HG03442 (cell line): ENCODE measurements around the gene CYP19A1.
A peak's percentile ranks its signal among the peaks of the same experiment; 100 is the strongest.

Source experiments
- ATAC-seq: cut with Tn5 transposase; IDR thresholded peaks from one replicate; pipeline ENCODE4 v1.9.1; 2021; ENCODE audit warnings: mild to moderate bottlenecking, moderate library complexity; ENCODE audit not compliant: unreplicated experiment

CYP19A1 gene

DNA sequence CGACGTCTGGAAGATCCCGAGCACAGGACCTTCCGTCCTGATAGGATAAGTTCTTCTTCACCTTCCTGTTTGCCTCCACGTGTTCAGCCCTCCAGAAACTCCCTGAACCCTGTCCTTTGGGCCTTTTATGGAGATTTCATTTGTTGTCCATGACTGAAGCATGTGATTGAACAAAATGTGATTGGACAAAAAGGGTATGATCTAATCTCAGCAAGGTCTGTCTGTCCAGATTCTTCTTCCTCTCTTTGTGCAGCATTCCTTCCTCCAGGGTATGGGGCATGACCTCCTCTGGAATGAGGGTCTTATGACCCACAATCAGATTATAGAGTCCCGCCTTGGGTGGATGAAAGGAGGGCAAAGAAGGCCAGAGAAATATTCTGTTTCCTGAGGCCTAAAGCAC lies at the start of gene CYP19A1:
CYP19A1 (minus strand) TSS at position 101 of the 400 bp plus-strand sequence. CDS start 95,684 bp downstream, outside the sequence.
- no peak for ATAC-seq

DNA sequence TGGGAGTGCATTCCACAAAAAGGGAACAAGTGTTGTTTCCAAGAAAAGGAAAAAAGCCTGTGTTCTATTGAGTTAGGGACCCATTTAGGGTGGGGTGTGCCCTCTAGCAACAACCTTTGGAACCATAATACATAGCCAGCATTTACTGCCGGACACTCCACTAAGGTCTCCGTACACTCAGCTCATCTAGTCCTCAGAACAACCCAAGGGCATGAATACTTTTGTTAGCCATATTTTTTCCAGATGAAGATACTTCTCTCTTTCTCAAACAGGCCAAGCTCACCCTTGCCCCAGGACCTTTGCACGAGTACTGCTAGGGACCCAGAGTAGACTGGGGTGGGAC lies 49.3 kb upstream of the CYP19A1 start:
- no peak for ATAC-seq

DNA sequence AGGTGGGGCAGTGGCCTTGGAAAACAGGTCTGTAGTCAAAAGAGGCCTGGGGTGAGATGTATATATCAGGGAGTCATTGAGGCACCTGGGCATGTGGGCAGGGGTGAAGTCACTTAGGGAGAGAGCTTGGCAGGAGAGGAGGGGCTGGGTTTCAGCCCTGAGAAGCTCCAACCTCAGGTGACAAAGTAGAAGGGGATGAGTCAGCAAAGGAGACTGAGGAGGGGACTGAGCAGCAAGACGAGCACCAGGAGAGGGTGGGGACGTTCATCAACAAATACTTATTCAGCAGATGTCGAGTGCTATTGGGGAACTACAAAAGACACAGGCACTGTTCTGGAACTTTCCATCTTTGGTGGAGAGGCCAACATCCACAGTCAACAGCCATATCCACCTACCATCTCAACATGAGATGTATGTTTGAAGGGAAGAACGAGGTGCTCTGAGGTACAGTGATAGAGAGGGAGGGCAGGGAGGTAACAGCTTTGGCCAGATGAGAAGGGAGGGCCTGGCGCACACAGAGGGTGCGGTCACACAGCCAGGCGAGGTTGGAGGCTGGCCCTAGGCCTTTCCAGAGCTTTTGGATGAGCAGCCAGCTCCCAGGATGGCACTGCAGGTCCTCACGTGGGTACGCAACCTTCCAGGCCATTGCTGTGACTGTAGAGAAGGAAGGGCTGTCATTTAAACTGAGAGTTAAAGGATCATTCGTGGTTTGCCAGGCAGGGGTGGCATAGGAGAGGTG lies 48.7 kb upstream of the CYP19A1 start:
- ATAC-seq: no peak

DNA sequence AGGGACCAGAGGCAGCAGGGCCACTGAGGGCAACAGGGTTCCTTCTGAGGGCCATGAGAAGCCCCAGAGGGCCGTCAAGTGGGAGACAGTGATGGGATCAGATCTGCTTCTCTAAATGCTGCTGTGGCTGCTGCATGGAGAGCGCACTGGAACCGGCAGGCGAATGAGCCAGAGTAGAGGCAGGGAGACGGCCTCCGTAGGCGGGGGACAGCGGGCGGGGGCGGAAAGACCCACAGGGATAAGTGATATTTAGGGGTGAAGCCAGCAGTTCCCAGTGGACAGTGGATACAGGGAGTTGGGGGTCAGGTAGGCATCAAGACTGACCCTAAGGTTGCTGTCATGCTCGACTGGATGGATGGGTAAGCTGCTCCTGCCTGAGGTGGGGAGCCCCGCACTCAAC lies 48.1 kb upstream of the CYP19A1 start:
- no peak for ATAC-seq

DNA sequence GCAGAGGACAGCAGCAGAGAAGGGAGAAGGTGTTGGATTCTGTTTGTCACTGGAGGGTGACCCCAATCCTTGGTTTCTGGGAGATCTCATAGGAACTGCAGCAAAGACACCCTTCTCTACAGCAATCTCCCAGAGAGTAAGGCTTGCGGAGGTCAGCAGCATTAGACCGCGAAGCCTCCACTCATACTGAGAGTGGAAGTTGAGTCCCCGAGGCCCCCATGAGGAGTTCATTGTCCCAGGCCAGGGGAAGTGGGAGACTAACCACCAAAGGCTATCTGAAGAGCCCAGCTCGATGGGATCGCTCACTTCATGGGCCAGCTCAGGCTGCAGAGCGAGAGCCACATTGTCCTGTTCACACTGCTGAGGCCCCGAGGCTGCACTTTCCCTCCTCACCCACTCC lies 47.6 kb upstream of the CYP19A1 start:
- no peak for ATAC-seq

DNA sequence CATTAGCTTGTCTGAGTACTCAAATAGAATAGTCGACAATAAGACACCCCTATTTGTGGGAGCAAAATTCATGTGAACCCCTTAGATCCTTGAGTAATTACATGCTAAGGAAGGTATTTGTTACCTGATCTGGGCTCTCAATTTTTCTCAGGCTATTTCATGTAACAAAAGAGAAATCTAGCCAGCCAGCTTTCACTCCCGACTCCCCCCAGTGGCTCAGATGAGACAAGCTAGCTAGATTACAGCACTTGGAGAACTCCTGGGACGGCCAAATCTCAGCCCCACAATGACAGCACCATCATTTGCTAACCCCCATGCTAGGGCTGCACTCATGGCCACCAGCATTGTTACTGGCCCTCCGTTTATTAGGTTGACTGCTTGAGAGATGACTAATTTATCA lies 44.4 kb upstream of the CYP19A1 start:
- ATAC-seq: no peak

DNA sequence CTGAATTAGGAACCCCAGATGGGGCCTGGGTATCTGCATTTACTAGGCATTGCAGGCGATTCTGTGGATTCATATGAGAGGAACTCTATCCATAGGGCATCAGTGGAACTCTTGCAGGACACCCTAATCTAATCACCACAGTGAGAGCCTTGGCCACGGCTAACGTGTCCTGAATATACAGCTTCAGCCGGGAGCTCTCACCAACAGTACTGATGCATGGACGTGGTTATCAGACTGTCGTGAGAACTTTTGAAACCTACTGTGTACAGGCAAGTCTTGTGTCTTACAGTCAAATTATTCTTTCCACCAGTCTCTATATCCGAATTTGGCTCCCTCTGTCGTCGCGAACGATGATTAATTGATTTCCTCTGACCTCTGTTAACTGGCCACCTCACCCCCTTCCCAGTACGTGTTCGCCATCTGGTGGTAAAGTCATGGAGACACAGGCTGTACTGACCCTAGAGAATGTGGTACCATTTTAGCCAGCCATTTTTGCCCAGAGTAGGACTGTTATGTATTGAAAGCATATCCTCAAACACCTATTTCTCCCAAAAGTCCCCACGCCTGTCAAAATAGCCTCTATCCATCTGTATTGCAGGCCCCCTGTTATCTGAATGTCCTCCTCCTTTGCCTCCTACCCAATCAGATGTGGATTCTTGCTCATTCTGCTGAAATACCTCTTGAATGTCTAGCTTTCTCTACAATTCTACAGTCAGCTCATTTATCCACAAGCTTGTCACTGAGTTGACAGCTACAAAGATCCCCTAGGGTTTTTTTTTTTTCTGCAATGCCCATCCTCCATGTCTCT lies 42.8 kb upstream of the CYP19A1 start:
- peak; percentile 74 for ATAC-seq

DNA sequence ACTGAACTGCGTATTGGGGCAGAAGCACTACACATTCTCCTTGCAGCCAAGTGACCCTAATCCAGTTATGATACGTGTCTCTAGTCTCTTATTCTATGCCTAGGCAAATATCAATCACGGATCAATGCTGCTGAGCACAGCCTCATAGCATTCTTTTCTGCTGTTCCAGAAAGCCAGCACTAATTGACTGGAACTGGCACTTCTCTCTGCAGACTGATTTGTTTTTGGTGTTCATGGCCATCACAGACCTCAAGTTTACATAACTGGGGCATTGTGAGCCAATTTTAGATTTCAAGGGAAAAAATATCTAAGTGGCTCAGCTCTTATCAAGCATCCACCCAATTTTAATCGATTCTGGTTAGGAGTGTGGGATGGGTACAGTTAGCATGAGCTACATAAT lies 41.0 kb upstream of the CYP19A1 start:
- ATAC-seq: no peak

DNA sequence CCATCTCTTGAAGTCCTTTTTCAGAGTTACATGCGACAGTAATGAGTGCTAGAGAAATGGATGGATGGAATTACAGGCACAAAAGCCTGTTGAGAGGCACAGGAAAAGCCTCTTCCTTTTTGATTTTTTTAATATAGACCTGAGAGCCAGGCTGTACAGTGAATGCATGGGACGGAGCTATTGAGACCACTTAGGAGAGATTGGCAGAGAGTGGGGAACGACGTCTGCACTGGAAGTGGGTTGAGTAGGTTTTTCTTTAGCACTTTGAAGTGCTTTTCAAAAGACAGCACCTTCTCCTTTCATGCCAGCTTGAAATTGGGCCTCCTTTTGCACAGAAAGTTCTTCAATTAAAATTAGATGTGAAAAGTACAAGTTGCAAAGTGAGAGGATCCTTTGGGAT lies 40.0 kb upstream of the CYP19A1 start:
- ATAC-seq: no peak

DNA sequence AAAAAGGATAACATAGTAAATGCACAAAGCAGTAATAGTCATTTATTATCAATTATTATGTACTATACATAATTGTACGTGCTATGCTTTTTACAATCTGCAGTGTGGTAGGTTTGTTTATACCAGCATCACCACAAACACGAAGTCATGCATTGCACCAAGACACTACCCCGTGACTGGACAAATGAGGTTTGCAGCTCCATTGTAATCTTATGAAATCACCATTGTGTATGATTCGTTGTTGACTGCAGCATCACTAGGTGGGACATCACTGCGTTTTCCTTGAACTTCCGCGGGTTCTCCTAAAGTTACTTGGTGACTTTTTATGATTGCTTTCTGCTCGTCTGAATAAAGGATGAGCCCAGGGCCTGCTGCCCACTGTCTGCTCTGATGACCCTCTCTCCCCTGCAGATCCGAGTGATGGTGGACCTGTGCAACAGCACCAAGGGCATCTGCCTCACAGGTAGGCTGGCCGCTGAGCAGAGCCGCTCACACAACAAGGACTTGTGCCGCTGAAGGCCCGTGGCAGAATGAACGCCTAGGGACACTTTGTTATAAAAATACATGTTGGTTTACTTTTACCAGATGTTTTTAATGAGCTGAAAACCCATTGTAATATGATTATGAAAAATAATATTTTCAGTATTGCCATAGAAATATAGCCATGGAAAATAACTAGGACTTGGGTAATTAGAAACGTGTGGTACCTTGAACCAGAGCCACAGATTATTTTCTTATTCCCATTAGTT lies 38.8 kb upstream of the CYP19A1 start:
- no peak for ATAC-seq

DNA sequence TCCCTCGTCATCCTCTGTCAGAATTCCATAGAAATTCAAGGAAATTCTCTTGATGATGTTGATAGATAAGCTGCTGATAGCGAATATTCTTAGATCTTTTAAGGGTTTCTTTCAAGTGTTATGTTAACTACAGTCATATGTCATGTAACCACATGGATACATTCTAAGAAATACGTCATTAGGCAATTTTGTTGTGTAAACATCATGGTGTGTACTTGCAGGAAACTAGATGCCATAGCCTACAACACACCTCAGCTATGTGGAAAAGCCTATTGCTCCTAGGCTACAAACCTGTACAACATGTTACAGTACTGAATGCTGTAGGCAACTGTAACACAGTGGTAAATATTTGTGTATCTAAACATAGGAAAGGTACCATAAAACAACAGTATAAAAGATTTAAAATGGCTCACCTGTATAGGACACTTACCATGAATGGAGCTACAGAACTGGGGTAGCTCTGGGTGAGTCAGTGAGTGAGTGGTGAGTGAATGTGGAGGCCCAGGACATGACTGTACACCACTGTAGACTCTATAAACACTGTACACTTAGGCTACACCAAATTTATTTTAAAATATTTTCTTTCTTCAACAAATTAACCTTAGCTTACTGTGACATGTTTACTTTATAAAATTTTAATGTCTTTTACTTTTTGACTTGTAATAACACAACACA lies 37.7 kb upstream of the CYP19A1 start:
- ATAC-seq: no peak

DNA sequence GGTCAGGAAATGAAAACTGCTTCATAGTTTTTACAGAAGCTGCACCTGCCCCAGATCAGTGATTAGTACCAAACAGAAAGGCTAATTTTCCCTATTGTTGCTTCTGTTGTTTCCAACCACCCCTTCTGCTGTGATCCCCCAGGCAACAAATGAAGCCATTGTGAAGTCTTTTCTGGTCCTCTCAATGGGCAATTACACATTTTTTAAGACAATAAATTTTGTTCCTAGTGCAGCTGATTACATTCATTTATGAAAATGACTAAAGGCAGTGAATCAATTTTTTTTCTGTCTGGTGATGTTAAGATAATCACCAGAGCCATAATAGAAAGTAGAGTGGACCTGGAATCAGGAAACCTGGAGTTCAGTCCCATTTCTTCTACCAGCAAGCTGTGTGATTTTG lies 35.7 kb upstream of the CYP19A1 start:
- no peak for ATAC-seq

DNA sequence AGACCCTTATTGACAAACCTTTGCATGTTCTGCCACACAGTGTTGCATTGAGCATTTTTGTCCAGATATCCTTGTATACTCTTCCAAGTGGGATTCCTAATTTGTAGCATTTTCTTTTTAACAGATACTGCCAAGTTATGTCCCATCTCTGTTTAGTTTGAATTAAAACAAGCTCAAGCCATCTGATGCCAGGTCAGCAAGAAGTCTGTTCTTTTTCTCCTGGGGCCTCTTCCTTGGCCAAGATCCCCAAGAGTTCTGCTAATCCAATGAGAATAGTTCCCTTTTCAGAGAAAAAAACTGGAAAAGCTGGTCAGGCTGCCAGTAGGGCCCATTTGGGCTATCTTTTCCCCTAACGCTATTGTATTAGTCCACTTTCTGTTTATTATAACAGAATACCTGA lies 32.9 kb upstream of the CYP19A1 start:
- ATAC-seq: no peak

DNA sequence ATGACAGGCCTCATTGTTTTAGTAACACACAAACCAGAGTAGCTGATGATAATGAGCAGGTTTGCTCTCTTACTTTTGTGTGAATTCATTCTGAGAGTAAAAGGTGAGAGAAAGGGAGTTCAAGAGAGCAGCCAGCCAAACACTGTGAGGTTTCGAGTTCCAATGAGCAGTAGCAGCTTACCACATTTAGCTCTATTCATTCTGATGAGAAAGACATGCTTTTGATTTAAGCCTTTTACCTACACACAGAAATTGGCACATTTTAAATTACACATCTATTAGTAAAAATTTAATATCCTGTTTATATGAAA lies 31.0 kb upstream of the CYP19A1 start:
- no peak for ATAC-seq

DNA sequence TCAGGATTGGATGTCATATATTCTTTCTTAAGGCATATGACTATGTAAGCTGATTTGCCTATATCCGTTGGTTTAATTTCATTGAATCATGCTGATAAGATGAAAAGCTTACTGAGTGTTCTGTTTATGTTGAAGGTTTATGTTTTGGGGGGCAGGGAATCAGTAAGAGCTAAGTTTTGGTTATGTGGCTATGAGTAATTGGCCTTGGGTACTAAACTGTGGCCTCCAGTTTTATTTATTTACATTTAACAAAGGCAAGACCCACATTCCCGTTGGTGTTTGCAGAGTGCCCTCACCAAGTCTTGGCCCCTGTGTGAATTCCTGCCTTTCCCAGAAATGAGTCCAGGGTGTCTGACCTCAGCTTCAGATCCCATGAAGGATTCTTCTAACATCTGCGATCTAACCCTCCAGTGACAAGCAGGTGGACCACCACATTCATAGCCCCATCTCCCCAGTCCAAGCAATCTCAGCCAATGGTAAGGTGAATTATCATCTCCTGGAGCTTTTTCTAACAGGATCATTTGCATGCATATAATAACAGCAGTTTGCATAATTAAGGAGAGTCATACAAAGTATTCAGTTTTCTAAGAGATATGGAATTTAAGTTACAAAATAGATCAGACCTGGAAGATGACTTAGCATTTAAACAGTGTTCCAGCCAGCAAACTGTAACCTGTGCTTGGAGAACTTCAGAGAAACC lies 30.5 kb upstream of the CYP19A1 start:
- ATAC-seq: no peak

DNA sequence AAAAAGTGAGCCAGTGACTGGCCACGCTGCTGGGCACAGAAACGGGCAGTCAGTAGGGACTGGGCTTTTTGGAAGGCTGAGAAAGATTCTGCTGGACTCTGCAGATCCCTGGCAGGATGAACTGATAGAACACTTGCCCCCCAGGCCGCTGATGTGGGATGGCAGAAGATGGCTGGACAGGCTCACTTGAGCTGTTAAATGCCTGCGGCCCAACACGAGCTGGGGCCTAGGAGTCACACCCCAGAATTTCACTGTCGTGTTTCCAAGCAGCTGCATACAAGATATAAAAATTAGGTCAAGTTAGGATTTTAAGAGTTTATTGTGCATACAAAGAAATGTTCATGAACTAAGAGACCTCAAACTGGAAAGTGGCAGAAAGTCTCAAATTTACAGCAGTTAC lies 29.9 kb upstream of the CYP19A1 start:
- no peak for ATAC-seq

DNA sequence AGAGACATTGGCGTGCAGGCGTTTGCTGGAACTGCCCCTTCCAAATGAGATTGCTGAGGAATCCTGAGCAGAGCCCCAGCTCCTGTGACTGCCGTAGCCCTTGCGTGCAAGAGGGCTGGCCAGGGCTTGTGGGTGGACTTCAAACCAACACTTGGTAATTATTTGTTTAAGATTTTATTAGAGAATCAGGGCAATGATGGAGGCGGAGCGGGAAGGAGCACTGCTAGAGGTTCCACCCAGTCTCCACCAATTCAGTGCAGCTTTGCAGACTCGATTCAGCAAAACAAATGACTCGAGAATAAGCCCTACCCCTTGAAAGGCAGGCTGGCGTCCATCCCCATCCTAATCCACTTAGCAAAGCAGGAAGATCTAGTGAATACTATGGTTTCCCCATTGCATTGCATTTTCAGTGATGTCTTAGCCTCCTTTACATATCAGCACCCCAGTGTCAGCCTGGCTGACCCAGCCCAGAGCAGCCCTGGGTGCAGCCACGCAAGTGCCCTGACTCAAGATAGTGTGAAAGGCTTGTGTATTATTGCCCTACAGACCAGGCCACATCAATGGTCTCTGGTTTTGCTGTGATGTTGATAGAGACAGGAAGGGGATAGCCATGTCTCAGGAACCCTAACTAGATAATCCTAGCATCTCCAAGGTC lies 29.1 kb upstream of the CYP19A1 start:
- no peak for ATAC-seq

DNA sequence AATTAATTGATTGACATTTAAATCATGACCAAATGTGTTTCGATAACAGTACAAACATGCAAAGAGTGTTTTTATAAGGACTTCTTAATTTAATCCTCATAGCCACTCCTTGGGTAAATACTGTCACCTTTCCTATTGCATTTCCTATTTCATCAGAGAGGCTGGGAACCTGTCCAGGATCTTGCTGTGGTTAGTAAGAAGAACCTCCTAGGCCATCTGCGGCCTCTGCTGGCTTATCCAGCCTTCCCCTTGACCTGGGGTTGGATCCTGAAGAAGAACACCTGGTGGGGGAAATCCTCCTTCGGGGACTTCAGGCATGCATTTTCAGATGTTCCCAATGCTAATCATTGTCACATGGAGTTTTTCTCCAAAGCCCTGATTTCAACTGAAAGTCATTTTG lies 28.5 kb upstream of the CYP19A1 start:
- ATAC-seq: no peak

DNA sequence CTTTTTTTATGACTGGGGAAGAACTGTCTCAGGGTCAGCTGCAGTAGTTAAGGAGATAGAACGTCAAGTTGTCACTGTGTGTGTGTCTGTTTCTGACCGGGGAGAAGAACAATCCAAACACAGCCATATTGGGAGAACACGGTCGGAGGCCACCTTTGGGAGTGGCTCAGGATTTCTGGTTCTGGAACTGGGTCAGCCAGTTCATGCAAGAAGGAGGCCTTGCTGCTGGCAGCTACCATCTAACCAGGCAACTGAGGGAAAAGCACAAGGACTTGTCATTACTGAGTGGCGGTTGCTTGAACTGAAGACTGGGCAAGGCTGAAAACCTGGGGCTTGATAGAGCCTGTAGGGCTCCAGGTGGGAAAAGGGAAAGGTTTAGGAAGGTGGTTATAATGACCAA lies 27.7 kb upstream of the CYP19A1 start:
- no peak for ATAC-seq

DNA sequence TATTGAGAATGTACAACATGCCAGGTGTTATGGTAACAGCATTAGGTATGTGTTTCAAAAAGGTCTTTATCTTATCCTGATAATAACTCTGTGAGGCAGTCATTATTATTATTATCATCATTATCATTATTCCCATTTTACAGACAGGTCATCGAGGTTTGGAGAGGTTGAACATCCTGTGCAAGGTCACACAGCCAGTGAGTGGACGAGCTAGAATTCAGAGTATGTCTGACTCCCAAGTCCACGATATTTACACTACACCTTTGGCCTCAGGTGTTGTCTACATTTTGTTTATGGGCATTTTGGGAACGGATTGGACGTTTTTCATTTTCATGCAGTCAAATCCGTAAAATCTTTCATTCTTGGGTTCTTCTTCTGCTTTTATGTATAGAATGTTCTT lies 27.0 kb upstream of the CYP19A1 start:
- no peak for ATAC-seq
